ENCODE results near the gene HILPDA.
"Not testable (repeated sequence)": the region's sequence is repeated elsewhere in the genome, so short reads cannot be mapped to it uniquely, and the experiment has no call there.

The HILPDA gene

GRCh38 chr7:128466871-128467270 is 11.2 kb downstream of the HILPDA start:
- not testable (repeated sequence) for DNase-seq

DNA sequence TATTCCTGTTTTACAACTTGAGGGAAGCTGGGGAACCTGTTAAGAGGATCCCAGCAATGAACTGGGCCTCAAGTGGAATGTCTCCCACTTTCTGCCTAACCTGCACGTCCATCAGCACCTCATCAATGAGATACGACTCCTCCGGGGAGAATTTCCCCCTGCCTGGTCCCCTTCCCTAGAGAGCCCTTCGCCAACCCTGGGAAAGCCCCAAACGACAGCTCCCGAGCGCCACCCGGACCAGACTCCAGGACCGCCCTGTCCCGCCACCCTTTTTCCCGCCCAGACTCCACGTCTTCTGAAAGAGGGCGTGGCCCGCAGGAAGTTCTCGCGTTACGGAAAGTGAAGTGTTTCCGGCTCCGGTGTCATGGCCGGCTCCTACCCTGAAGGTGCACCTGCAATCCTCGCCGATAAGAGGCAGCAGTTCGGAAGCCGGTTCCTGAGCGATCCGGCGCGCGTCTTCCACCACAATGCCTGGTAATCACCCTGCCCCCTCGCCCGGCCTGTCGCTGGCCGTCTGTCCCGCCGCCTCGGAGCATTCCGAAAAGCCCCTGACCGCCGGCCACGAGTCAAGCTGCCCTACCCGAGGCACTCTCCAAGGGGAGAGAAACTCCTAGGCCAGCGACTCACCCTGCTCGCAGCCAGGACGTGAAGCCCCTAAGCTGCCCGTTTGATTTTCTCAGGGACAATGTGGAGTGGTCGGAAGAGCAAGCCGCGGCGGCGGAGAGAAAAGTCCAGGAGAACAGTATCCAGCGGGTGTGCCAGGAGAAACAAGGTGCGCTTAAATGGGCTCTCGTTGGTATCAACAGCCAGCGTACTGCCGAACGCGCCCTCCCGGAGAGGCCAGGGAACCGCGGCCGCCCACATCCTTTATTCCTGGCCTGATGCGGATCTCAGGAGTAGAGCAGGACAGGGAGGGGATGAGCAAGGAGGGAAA is 21.0 kb downstream of the HILPDA start, which contains the start of gene METTL2B:
Gene METTL2B (plus strand): TSS at position 347 of the 934 bp plus-strand sequence. CDS start 18 bp downstream, at position 365.
- DNase-seq, result peak; percentile 95

DNA sequence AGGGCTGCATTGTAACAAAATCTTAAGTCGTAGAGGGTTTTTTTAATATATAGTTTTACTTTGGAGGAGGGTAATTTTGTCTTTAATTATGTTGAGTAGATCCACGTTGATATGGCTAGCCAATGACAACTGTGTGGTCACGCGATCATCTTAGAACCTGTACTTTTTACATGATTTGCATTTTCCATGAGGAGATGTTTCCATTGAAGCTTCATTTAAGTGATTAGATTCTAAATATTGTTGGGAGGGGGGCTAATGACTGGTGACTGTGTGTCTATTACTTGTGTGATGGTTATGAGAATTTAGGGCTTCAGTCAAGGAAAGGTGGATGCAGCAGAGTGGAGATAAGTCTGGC is 21.6 kb downstream of the HILPDA start:
- DNase-seq, result not testable (repeated sequence)

DNA sequence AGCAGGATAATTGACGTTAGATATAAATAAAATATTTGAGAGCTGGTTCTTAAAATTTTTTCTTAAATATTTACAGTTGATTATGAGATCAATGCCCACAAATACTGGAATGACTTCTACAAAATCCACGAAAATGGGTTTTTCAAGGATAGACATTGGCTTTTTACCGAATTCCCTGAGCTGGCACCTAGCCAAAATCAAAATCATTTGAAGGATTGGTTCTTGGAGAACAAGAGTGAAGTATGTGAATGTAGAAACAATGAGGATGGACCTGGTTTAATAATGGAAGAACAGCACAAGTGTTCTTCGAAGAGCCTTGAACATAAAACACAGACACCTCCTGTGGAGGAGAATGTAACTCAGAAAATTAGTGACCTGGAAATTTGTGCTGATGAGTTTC is 23.4 kb downstream of the HILPDA start:
- DNase-seq, result not testable (repeated sequence)

DNA sequence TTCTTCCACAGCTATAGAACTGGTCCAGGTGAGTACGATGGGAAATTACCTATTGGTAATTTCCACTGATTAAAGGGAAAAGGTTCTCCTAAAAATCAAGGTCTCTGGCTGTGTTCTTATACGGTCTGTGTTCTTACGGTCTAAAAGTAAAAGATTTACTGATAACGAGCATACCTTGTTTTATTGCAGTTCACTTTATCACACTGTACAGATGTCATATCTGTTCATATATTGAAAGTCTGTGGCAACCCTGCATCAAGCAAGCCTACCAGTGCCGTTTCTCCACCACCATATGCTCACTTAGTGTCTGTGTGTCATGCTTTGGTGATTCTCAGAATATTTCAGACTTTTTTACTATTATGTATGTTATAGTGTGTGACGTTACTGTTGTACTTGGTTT is 32.5 kb downstream of the HILPDA start:
- DNase-seq, result not testable (repeated sequence)

DNA sequence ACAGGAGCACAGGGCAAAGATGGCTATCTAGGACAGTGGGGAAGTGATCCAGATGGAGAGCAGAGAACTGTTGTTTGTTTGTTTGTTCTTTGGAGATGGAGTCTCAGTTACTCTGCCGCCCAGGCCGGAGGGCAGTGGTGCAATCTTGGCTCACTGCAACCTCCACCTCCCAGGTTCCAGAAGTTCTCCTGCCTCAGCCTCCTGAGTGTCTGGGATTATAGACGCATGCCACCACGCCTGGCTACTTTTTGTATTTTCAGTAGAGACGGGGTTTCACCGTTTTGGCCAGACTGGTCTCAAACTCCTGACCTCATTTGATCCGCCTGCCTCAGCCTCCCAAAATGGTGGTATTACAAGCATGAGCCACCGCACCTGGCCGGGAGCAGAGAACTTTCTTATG is 41.7 kb downstream of the HILPDA start:
- DNase-seq, result no peak

DNA sequence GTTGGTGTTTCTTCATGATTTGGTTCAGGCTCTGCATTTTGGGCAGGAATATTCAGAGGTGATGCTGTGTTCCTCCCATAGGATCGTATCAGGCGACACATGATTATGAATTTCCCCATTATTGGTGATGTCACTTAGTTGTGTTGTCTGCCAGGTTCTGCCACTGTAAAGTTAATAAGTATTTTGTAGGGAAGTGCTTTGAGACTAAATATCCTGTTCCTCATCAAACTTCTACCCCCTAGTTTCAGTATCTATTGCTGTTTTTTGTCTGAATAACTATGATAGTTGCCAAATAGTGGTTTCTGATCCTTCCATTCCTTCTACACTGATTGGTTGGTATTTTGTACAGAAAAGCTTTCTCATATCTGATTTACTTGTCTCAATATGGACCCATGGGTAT is 49.7 kb downstream of the HILPDA start:
- not testable (repeated sequence) for DNase-seq

DNA sequence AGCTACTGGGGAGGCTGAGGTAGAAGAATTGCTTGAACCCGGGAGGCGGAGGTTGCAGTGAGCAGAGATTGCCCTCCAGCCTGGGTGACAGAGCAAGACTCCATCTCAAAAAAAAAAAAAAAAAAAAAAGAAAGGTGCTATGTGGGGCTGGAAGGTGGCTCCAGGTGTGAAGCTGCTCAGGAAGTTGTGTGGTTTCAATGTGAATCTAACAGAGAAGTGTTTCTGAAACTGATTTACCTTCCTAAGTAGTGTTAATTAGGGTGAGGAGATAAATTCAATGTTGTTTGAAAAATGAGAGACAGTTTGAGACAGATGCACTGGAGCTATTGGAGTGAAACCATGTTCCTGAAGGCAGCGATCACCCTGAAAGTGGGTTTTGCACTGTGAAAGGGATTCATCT is 51.1 kb downstream of the HILPDA start:
- DNase-seq, result not testable (repeated sequence)

DNA sequence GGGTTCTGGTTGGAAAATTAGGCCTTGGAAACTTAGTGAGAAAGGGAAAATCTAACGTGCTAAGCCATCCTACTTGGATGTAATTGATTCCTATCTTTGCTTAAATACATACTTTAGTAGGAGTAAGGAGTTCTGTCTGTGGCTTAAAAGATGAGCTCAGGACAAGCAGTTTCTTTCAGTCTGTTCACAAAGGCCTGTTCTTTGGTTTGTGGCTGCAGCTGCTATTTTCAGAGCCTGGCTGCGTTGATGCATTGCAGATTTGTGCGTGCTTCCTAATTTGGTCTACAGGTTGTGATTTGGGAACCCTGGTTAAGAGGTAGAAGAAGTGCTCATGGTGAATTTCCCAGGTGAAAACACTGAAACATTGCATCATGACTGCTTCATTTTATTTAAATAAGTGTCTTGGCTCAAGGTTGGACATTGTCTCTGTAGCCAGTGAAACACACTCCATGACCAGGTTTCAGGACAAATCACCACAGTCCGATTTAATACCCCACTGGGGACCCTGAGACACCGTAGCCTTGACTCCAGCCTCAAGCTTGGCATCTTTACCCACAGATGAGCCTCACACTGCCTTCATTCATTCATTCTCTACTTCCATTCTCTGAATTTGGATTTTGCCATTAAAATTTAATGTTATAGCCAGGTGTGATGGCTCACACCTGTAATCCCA is 51.8 kb downstream of the HILPDA start:
- DNase-seq, result not testable (repeated sequence)

All from NCI-H526 treated with DMSO at 0.1 percent for 48 hours (cell line).